Measurements from ENCODE around the gene TMBIM1.

Gene TMBIM1

DNA sequence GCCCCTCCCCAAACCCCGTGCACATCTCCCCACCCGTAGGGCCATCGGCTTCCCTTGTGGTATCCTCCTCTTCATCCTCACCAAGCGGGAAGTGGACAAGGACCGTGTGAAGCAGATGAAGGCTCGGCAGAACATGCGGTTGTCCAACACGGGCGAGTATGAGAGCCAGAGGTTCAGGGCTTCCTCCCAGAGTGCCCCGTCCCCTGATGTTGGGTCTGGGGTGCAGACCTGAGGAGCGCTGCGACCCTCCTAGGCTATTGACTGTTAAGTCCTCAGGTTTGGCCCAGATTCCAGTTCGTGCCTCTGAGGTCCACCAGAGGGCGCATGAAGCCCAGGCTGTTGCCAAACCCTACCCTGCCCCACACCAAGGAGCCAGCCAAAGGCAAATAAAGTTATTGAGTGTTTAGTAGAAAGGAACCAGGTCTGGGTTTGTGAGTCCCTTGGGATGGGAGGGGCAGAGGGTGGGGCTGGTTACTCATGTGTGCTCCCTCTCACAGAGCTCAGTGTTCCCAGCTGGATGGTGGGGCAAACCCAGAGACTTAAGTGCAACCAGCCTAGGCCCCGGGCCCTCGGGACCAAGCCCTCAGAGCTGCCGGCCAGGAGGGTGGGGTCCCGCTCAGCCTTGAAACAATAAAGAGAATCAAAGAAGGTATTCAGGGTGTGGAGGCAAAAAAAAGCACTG, 19.6 kb downstream of the TMBIM1 start:
- TF ChIP-seq CTCF (IDR thresholded peaks at IDR 0.05; ENCODE audit: low read length), result peak; percentile 92
- no peak for TF ChIP-seq EZH2 (IDR thresholded peaks at IDR 0.05; ENCODE audit: borderline replicate concordance, low read length)
- Histone ChIP-seq H3K9me2 (ENCODE audit: low read depth, low read length) (no peaks in the 10 kb centered on the region), H3K4me3 (ENCODE audit: low read depth, low read length, poor library complexity, severe bottlenecking) (no peak overlapping the region), H3F3A (ENCODE audit: insufficient read depth, low read length) (no peaks in the 10 kb centered on the region), H3K36me3 (ENCODE audit: insufficient read depth, low read length) (peaks cover 29% of the 10 kb centered on the region; the same call in 1 of the 2 replicates), H3K9me3 (ENCODE audit: low read length) (no peaks in the 10 kb centered on the region), H4K20me1 (ENCODE audit: insufficient read depth, low read length) (no peaks in the 10 kb centered on the region), H3K27ac (ENCODE audit: low read depth, low read length, poor library complexity, severe bottlenecking) (no peak overlapping the region), H3K4me1 (ENCODE audit: insufficient read depth, low read length, severe bottlenecking) (peaks cover 30% of the 10 kb centered on the region), H3K27me3 (ENCODE audit: insufficient read depth, low read length) (no peaks in the 10 kb centered on the region), H2AFZ (ENCODE audit: low read length) (no peak overlapping the region), H3K9ac (ENCODE audit: low read length) (no peak overlapping the region), H3K79me2 (ENCODE audit: insufficient read depth, low read length) (0 out of 2 replicates have a peak, but pooled peaks cover 2% of the 10 kb centered on the region), H3K4me2 (ENCODE audit: low read length) (peak overlapping the region; percentile 28; the same call in 1 of the 2 replicates)

GRCh38 chr2:218271865-218272530, 20.3 kb downstream of the TMBIM1 start:
- Histone ChIP-seq H3K9me3 (ENCODE audit: low read length) (no peaks in the 10 kb centered on the region), H3F3A (ENCODE audit: insufficient read depth, low read length) (no peaks in the 10 kb centered on the region), H3K4me2 (ENCODE audit: low read length) (peak overlapping the region; percentile 80), H3K36me3 (ENCODE audit: insufficient read depth, low read length) (peaks cover 36% of the 10 kb centered on the region; the same call in 1 of the 2 replicates), H3K9me2 (ENCODE audit: low read depth, low read length) (no peaks in the 10 kb centered on the region), H3K27me3 (ENCODE audit: insufficient read depth, low read length) (no peaks in the 10 kb centered on the region), H3K4me3 (ENCODE audit: low read depth, low read length, poor library complexity, severe bottlenecking) (peak overlapping the region; percentile 87), H3K4me1 (ENCODE audit: insufficient read depth, low read length, severe bottlenecking) (peaks cover 30% of the 10 kb centered on the region), H4K20me1 (ENCODE audit: insufficient read depth, low read length) (no peaks in the 10 kb centered on the region), H3K9ac (ENCODE audit: low read length) (peak overlapping the region; percentile 87; the same call in 1 of the 2 replicates), H2AFZ (ENCODE audit: low read length) (no peak overlapping the region), H3K79me2 (ENCODE audit: insufficient read depth, low read length) (0 out of 2 replicates have a peak, but pooled peaks cover 2% of the 10 kb centered on the region), H3K27ac (ENCODE audit: low read depth, low read length, poor library complexity, severe bottlenecking) (peak overlapping the region; percentile 17)
- TF ChIP-seq CTCF (IDR thresholded peaks at IDR 0.05; ENCODE audit: low read length) (no peak), EZH2 (IDR thresholded peaks at IDR 0.05; ENCODE audit: borderline replicate concordance, low read length) (no peak)

- Histone ChIP-seq H3K9ac (ENCODE audit: low read length) (peak overlapping the region; percentile 87), H3K9me2 (ENCODE audit: low read depth, low read length) (no peaks in the 10 kb centered on the region), H3K27ac (ENCODE audit: low read depth, low read length, poor library complexity, severe bottlenecking) (peak overlapping the region; percentile 17), H3K4me1 (ENCODE audit: insufficient read depth, low read length, severe bottlenecking) (peaks cover 30% of the 10 kb centered on the region), H3K79me2 (ENCODE audit: insufficient read depth, low read length) (0 out of 2 replicates have a peak, but pooled peaks cover 2% of the 10 kb centered on the region), H3K9me3 (ENCODE audit: low read length) (no peaks in the 10 kb centered on the region), H3F3A (ENCODE audit: insufficient read depth, low read length) (no peaks in the 10 kb centered on the region), H3K4me3 (ENCODE audit: low read depth, low read length, poor library complexity, severe bottlenecking) (peak overlapping the region; percentile 87), H4K20me1 (ENCODE audit: insufficient read depth, low read length) (no peaks in the 10 kb centered on the region), H2AFZ (ENCODE audit: low read length) (no peak overlapping the region), H3K4me2 (ENCODE audit: low read length) (peak overlapping the region; percentile 80), H3K27me3 (ENCODE audit: insufficient read depth, low read length) (no peaks in the 10 kb centered on the region), H3K36me3 (ENCODE audit: insufficient read depth, low read length) (peaks cover 41% of the 10 kb centered on the region; the same call in 1 of the 2 replicates)
- TF ChIP-seq CTCF (IDR thresholded peaks at IDR 0.05; ENCODE audit: low read length) (no peak), EZH2 (IDR thresholded peaks at IDR 0.05; ENCODE audit: borderline replicate concordance, low read length) (no peak)
Observed at GRCh38 chr2:218271487-218271797, 20.9 kb downstream of the TMBIM1 start.
